AG09319 (cell line): ENCODE results near the gene EIF3I.

ENCODE experiments used
- DNase-seq: peaks from one replicate; pipeline ENCODE4 v3.0.0-alpha.2; 2010; ENCODE audit warnings: low read depth; ENCODE audit errors: extremely low read depth
- CTCF ChIP-seq: IDR thresholded peaks from 2 replicates; pipeline ENCODE4 v1.5.1; 2011; ENCODE audit warnings: low read depth, mild to moderate bottlenecking, inconsistent platforms, low read length, moderate library complexity

EIF3I gene

GRCh38 chr1:32181065-32181464 is 41.1 kb upstream of the EIF3I start:
- no peak for DNase-seq

GRCh38 chr1:32181563-32181962 is 40.6 kb upstream of the EIF3I start:
- TF ChIP-seq CTCF = no peak
- no peak for DNase-seq

More at GRCh38 chr1:32181065-32181464, 41.1 kb upstream of the EIF3I start:
- TF ChIP-seq CTCF = no peak

- no peak for TF ChIP-seq CTCF
- no peak for DNase-seq
Observed at GRCh38 chr1:32182060-32182459, 40.1 kb upstream of the EIF3I start.

- no peak for TF ChIP-seq CTCF
Observed at GRCh38 chr1:32184650-32185049, 37.6 kb upstream of the EIF3I start.

GRCh38 chr1:32186077-32186476 is 36.1 kb upstream of the EIF3I start:
- TF ChIP-seq CTCF = no peak
- DNase-seq = no peak

More at GRCh38 chr1:32184650-32185049, 37.6 kb upstream of the EIF3I start:
- DNase-seq = no peak

- TF ChIP-seq CTCF = no peak
- DNase-seq = no peak
Observed at GRCh38 chr1:32186491-32186890, 35.7 kb upstream of the EIF3I start.

GRCh38 chr1:32187850-32188249 is 34.4 kb upstream of the EIF3I start:
- no peak for DNase-seq

More at GRCh38 chr1:32187850-32188249, 34.4 kb upstream of the EIF3I start:
- TF ChIP-seq CTCF = no peak
